Measurements from ENCODE around the gene KIR3DL1.

DNA sequence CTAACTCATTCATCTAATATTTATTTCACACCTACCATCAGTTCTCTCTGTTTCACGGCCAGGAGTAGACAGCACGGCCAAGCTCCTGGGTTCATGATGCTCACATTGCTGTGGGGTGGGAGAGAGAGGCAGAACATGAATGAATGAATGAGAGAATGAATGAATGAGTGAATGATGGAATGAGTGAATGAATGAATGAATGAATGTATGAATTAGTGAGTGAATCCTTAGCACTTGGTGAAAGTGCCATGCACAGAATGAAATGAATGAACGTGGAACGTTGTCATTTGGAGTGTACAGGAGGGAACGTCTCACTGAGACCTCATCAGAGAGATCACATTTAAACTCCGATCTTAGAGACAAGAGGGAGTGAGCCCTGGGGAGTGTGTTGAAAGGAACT is 24.8 kb upstream of the KIR3DL1 start:
- TF ChIP-seq, protein P1, sequence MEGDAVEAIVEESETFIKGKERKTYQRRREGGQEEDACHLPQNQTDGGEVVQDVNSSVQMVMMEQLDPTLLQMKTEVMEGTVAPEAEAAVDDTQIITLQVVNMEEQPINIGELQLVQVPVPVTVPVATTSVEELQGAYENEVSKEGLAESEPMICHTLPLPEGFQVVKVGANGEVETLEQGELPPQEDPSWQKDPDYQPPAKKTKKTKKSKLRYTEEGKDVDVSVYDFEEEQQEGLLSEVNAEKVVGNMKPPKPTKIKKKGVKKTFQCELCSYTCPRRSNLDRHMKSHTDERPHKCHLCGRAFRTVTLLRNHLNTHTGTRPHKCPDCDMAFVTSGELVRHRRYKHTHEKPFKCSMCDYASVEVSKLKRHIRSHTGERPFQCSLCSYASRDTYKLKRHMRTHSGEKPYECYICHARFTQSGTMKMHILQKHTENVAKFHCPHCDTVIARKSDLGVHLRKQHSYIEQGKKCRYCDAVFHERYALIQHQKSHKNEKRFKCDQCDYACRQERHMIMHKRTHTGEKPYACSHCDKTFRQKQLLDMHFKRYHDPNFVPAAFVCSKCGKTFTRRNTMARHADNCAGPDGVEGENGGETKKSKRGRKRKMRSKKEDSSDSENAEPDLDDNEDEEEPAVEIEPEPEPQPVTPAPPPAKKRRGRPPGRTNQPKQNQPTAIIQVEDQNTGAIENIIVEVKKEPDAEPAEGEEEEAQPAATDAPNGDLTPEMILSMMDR (IDR thresholded peaks at IDR 0.05) = no peak
- no peak for TF ChIP-seq POLR2A (IDR thresholded peaks at IDR 0.05)

Measured in heart left ventricle (tissue), 13 donors.